Pancreas (tissue), 10 donors: ENCODE results near the gene UGT1A9. TPM values are rescaled to one million over a fixed set of nuclear protein-coding genes. Genes with fewer than 3 reads are reported as not detected.
A peak's percentile ranks its signal among the peaks of the same experiment; 100 is the strongest.

Experiments used
- ATAC-seq, 4 donors: fragments of 200-7000 bp; cut with Tn5 transposase; one replicate each; pipeline versions ENCODE4 v1.8.0 to v1.9.1; 2020; ENCODE audit warnings: mild to moderate bottlenecking in 4 of 4, moderate library complexity in 4 of 4
- DNase-seq, 6 donors: peaks; one replicate each; pipeline ENCODE4 v3.0.0-alpha.2; 2020
- FAIRE-seq: peaks from 2 replicates; lab custom pipeline; 2012; peaks lifted over from hg19 to GRCh38; lab: Jason Lieb, UNC
- H3K27ac ChIP-seq, 4 donors: fragments of 200-600 bp; sonication (generic); 1 replicate in 3 of 4; 2 replicates in 1 of 4; pipeline versions ENCODE4 v1.5.0 to v1.8.0; 2020
- H3K27me3 ChIP-seq, 4 donors: fragments of 200-600 bp; one replicate each; pipeline ENCODE4 v1.8.0; 2021
- H3K36me3 ChIP-seq, 3 donors: fragments of 200-600 bp; sonication (generic) in 1 of 3; one replicate each; pipeline versions ENCODE4 v1.5.0 to v1.8.0; 2020 to 2021
- H3K4me1 ChIP-seq, 3 donors: fragments of 200-600 bp; one replicate each; pipeline ENCODE4 v1.8.0; 2021
- H3K4me3 ChIP-seq, 4 donors: fragments of 200-600 bp; sonication (generic) in 2 of 4; one replicate each; pipeline versions ENCODE4 v1.5.0 to v1.8.0; 2020 to 2021
- H3K9me3 ChIP-seq, 4 donors: fragments of 200-600 bp; one replicate each; pipeline ENCODE4 v1.8.0; 2021
- CTCF ChIP-seq, 4 donors: fragments of 200-600 bp; sonication (generic) in 3 of 4; IDR thresholded peaks; one replicate each; pipeline versions ENCODE4 v1.5.0 to v1.8.0; 2021; ENCODE audit warnings: antibody characterized with exemption in 4 of 4
- WGBS, 2 donors: extraction: QIAGEN DNeasy Blood & Tissue Kit; methylation state at CpG; one replicate each; pipeline ENCODE4 v1.1.7; 2013; 5-methylcytosine and 5-hydroxymethylcytosine counted together
- intact Hi-C, 3 donors: fragments of 100-400 bp; cut with DNase I; formaldehyde crosslinking; loops; one replicate each; pipeline versions ENCODE4 v1.11.1 to v1.14.2; 2022
- polyA plus RNA-seq, 2 donors: library from polyadenylated mRNA; stranded (reverse); fragments of 200-250 nt; gene quantifications; one replicate each; pipeline ENCODE4 v1.2.3, GENCODE V29; 2013
- total RNA-seq, 6 donors: library from RNA; stranded (reverse); fragmentation: NEBNext Ultra II Directional in 4 of 6; extraction: Animal tissue kit (Norgen Biotek cat#: 25700) in 4 of 6; gene quantifications; one replicate each; pipeline versions ENCODE4 v1.2.1 to v1.2.4, GENCODE V29; 2021 to 2023
- donor health status: healthy with polysubstance abuse.
- donor health status: DM: no; HTN: no; CAD: no; lungs with moderate emphysema.
- donor health status: DM: no; HTN: no; CAD: no.
- donor health status: control.
- donor health status: control.
- donor health status: Bipolar disorder and iron deficiency.
- donor health status: DM: yes; HTN: yes; CAD: no.
- donor health status: DM: no; HTN: no; CAD: no.
- donor health status: DM: no; HTN: no; CAD: no.
- donor health status: DM: yes; HTN: yes; CAD: no.

UGT1A9 gene
- total and polyA plus RNA-seq, 8 donors: 0.09 TPM; not detected in 7

- Histone ChIP-seq H3K27me3 (no peaks in the 10 kb centered on the region), H3K9me3 (no peaks in the 10 kb centered on the region), H3K4me1 (no peaks in the 10 kb centered on the region), H3K4me3 (no peak overlapping the region), H3K27ac (no peak overlapping the region), H3K36me3 (no peaks in the 10 kb centered on the region)
- intact Hi-C loops: no loop called here
- no peak for TF ChIP-seq CTCF (IDR thresholded peaks at IDR 0.05)
- FAIRE-seq (no peak), DNase-seq (no peak), ATAC-seq (no peak)
- WGBS, 2 donors: 57 to 67% methylated on average over 14 of the region's 14 CpGs
These were observed 126.8 kb downstream of the UGT1A9 start for GRCh38 chr2:233798335-233799086.

GRCh38 chr2:233799087-233799665 lies 127.5 kb downstream of the UGT1A9 start:
- no peaks in the 10 kb centered on the region for H3K9me3 ChIP-seq
- intact Hi-C loops: no loop called here
- ATAC-seq: no peak
- WGBS, 2 donors: 44 to 51% methylated on average over 7 of the region's 7 CpGs
- H3K27me3 ChIP-seq: no peaks in the 10 kb centered on the region
- H3K36me3 ChIP-seq: no peaks in the 10 kb centered on the region
- no peak for TF ChIP-seq CTCF (IDR thresholded peaks at IDR 0.05)
- no peaks in the 10 kb centered on the region for H3K4me1 ChIP-seq
- no peak overlapping the region for H3K27ac ChIP-seq
- DNase-seq: peak in 1 of 6 donors; percentile 24
- no peak for FAIRE-seq
- no peak overlapping the region for H3K4me3 ChIP-seq

GRCh38 chr2:233799716-233800115 lies 128.0 kb downstream of the UGT1A9 start:
- H3K4me3 ChIP-seq: no peak overlapping the region
- ATAC-seq (no peak), FAIRE-seq (no peak), DNase-seq (peak in 1 of 6 donors; percentile 17)
- no peaks in the 10 kb centered on the region for H3K27me3 ChIP-seq
- 46 to 74% methylated on average over 5 of the region's 5 CpGs for WGBS, 2 donors
- no peak overlapping the region for H3K27ac ChIP-seq
- intact Hi-C loops: no loop called here
- H3K9me3 ChIP-seq: no peaks in the 10 kb centered on the region
- no peaks in the 10 kb centered on the region for H3K36me3 ChIP-seq
- no peak for TF ChIP-seq CTCF (IDR thresholded peaks at IDR 0.05)
- H3K4me1 ChIP-seq: no peaks in the 10 kb centered on the region

GRCh38 chr2:233800208-233800607 lies 128.5 kb downstream of the UGT1A9 start:
- DNase-seq: peak in 1 of 6 donors; percentile 30
- Histone ChIP-seq H3K27me3 (no peaks in the 10 kb centered on the region), H3K36me3 (no peaks in the 10 kb centered on the region), H3K27ac (no peak overlapping the region), H3K4me1 (no peaks in the 10 kb centered on the region), H3K9me3 (no peaks in the 10 kb centered on the region), H3K4me3 (no peak overlapping the region)
- no peak for ATAC-seq
- no peak for TF ChIP-seq CTCF (IDR thresholded peaks at IDR 0.05)
- intact Hi-C loops: no loop called here
- WGBS, 2 donors: 67 to 76% methylated on average over 7 of the region's 7 CpGs
- FAIRE-seq: no peak
